Retina (tissue), 1 donor: ENCODE results near the gene TNFAIP2.
"Not testable (repeated sequence)": the region's sequence is repeated elsewhere in the genome, so short reads cannot be mapped to it uniquely, and the experiment has no call there.

ENCODE experiments used
- DNase-seq: peaks from one replicate; pipeline ENCODE4 v3.0.0-alpha.2; 2016

Gene TNFAIP2

GRCh38 chr14:103156651-103157378 lies 33.6 kb downstream of the TNFAIP2 start:
- DNase-seq: no peak

- no peak for DNase-seq
Measured at GRCh38 chr14:103157969-103158368, 34.7 kb downstream of the TNFAIP2 start.

DNA sequence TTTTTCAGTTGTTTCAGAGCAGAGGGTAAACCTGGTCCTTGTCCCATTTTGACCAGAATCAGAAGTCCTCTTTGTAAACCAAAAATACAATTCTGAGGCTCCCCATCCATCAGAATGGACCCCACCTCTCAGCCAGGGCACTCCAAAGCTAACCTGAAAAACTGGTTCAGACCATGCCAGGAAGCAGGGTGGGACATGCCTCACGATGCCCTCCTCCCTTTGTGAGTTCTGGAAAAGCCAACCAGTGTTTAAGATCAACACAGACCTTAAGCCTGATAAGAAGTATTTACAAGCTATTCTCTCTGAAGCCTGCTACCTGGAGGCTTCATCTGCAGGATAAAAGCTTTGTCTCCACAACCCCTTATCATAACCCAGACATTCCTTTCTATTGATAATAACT lies 35.4 kb downstream of the TNFAIP2 start:
- no peak for DNase-seq

GRCh38 chr14:103160321-103161053 lies 37.2 kb downstream of the TNFAIP2 start:
- DNase-seq: no peak

GRCh38 chr14:103161054-103161397 lies 37.8 kb downstream of the TNFAIP2 start:
- DNase-seq: no peak

DNA sequence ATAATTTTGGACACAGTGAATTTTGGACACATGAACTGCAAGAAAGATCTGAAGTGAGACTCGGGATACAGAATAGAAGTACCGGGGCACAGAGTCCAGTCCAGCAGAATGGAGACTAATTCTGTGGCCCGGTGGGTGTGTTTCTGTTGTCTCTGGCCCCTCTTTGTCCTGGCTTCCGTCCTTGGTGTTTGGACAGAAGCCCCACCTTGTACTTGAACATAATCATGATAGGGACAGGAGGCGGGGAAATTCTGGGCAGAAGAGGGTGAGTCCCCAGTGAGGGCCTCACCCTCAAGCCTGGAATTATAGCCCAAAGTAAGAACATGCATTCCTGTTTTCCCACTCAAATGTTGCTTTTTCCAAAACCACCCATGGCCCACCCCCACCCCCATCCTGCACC lies 39.9 kb downstream of the TNFAIP2 start:
- no peak for DNase-seq

DNA sequence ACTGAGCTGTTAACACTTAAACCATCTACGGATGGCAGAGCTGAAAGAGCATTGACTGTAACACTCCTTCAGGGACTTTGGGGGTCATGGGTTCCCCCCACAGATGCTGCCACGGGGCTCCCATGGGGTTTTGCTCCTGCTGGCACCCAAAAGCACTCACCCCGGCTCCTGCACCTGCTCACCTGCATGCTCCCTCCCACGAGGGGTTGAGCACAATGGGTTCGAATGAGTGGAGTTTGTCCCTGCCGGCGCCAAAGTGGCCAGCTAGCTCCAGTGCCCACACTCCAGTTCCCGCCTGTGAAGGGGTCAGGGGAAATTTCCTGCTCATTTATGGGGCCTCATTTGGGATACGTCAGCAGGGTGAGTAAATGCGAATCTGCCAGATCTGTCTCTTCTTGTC lies 40.7 kb downstream of the TNFAIP2 start:
- DNase-seq: peak; percentile 25

DNA sequence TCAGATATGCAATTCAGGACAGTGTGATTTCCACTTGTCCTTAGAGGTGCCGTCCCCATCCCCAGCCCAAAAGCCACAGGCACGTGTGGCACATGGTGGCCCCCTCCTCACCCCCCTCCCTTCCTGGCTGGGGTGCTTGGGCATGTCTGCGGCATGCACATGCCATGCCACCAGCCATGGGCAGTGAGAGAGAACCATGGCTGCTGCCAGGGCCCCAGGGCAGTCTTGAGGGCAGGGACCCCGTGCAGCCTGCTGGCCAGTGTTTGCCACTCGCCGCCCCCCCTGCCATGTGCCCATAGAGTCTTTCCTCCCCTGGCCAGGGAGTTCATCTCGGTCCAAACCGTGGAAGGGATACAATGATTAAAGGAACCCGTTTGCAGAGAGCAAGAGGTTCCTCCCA lies 41.5 kb downstream of the TNFAIP2 start:
- no peak for DNase-seq

- DNase-seq: no peak
Measured at GRCh38 chr14:103165323-103165722, 42.1 kb downstream of the TNFAIP2 start.

GRCh38 chr14:103169954-103170353 lies 46.7 kb downstream of the TNFAIP2 start:
- no peak for DNase-seq

DNA sequence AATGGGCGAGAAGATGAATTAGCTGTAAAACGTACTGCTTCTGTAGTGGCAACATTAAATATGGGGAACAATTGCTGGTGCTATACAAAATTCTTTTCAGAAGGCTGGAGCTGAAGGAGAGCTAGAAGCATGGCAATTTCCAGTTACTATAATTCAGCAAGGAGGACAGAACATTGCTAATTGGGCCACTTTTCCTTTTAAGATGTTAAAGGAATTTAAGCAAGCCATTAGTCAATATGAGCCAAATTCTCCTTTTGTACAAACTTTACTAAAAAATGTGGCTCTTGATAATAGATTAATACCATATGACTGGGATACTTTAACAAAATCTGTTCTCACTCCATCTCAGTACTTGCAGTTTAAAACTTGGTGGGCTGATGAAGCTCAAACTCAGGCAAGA lies 47.9 kb downstream of the TNFAIP2 start:
- not testable (repeated sequence) for DNase-seq

GRCh38 chr14:103172921-103173320 lies 49.7 kb downstream of the TNFAIP2 start:
- DNase-seq: no peak

DNA sequence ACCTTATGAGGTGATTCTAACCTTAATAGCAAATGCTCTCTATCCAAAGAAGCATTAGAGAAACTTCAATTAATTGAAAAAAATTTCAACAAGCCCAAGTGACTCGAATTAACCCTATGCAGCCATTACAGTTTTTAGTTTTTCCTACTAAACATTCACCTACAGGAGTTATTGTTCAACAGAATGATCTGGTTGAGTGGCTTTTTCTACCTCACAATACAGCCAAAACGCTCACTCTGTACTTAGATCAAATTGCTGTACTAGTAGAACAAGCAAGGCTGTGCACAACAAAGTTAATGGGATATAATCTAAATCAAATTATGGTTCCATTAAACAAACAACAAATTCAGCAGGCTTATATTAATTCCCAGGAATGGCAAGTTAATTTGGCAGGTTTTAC lies 50.6 kb downstream of the TNFAIP2 start:
- not testable (repeated sequence) for DNase-seq

DNA sequence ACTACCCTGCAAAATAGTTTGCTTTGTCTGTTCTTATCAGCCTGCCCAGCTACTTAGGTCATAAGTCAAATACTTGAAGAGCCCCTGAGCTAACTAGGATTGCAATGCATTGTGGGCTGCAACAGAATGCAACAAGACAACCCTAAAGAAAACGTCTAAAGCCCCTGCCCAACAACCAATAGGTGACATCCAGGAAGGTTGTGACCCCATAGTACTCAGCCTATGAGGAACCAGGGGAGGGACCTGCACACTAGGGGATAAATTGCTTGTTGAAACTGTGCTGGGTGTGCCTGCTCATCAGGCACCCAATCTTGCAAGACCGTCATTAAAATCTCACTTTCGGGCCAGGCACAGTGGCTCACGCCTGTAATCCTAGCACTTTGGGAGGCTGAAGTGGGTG lies 52.9 kb downstream of the TNFAIP2 start:
- DNase-seq: not testable (repeated sequence)

DNA sequence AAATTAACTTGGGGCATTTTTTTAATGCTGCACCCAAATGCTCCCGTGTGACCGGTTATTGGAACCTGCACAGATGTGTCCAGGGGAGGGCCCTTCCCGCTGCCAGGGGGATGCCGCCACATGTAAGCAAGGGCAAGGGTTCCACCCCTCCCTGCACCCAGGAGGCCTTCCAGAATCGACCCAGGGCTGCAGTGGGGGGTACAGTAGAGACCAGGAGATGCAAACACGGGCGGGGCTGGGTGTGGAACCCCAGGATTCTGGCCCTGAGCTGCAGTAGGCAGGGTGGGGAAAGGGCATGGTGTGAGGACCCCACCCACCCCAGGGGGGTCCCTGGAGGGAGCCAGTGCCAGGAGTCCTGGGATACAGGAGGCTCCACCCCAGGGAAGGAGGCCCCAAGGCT lies 54.1 kb downstream of the TNFAIP2 start:
- DNase-seq: no peak

- DNase-seq: no peak
Measured at GRCh38 chr14:103178521-103178920, 55.3 kb downstream of the TNFAIP2 start.

GRCh38 chr14:103179094-103179493 lies 55.8 kb downstream of the TNFAIP2 start:
- no peak for DNase-seq

DNA sequence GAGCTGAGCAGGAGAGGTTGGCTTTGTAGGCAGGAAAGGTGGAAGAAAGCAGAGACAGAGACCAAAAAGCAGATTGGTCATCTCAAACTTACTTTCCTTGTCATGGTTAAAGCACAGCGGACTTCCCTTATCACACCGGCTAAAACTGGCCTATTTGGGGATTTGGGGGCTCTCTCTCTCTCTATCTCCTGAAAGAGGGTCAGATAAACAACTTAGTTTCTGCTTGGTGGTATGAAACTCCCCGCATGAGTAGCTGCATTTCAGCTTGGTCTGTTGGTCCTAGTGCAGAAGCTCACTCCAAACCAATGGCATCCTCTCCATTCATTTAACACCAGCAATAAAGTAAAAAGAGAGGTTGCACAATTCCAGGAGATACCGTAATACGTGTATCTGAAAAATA lies 57.1 kb downstream of the TNFAIP2 start:
- no peak for DNase-seq

DNA sequence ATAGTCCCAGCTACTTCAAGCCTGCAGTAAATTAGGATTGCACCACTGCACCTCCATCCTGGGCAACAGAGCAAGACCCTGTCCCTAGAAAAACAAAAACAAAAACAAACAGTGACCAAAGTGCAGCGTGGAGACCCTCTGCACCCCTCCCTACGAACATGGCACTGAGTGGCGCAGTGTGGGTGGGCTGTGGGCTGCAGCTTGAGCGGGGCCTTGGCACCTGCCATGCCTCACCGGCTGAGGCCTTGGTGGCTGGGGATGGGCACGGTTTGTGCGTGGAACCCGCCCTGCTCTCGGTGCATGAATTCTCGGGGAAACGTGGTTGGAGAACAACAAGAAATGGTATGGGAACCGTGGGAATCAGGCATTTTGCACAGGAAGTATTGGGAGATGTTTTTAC lies 60.8 kb downstream of the TNFAIP2 start:
- no peak for DNase-seq

- DNase-seq: peak; percentile 46
Measured at GRCh38 chr14:103185051-103186029, 62.1 kb downstream of the TNFAIP2 start.

DNA sequence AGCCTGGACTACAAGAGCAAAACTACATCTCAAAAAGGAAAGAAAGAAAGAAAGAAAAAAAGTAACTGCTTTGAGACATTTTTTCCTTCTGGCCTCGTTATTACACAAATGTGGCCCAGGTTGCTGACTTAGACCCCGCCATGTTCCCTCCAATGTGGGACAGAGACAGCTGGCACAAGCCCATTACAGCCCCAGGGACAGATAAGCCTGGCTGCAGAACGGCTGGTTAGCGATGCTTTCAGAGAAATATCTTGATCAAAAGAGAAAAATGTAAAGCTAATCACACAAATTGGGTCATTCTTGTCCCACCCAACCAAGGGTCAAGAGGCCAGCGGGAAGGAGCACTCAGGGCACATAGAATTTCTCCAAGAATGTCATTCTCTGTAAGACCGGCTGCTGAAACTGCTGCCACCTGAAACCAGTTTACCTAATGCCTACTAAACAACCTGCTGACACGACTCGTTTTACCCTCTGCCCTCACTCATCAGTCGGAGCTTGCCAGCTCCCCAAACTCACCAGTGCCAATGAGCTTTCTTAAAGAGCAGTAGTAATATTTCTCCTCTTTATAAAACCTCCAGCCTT lies 63.1 kb downstream of the TNFAIP2 start:
- DNase-seq: peak; percentile 42
